Measurements from ENCODE around the gene TMCC1.
"Not testable (repeated sequence)": the region's sequence is repeated elsewhere in the genome, so short reads cannot be mapped to it uniquely, and the experiment has no call there.

TMCC1 gene

DNA sequence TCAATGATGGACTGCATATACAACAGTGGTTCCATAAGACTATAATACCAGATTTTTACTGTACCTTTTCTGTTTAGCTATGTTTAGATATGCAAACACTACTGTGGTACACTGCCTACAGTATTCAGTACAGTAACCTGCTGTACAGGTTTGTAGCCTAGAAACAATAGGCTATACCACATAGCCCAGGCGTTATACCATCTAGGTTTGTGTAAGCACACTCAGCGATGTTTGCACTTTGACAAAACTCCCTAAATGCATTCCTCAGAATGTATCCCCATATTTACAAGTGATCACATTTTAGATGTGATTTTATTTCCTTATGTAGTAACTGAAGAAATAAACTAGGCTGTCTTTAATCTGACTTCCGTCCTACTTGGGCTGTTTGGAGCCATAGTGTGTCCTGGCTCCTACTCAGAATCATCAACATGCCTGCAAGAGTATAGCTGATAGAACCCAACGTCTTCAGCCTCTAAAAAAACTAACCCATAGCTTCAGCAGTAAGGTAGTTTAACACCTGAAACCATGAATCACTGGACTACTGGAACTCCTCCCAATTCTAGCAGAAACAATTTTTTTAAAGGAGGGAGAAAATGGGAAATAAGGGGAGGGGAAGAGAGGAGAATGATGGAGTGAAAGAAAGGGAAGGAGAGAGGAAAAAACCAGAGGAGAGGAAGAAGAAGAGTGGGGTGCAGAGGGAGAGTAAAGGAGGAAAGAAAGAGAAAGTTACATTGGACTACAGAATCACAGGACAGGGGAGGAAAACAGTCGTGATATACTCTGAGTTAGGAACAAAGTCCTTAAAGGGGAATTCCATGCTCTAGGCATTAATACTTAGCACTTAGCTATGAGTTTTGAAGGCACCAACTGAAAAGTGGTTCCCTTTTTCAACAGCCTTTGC is 219.4 kb downstream of the TMCC1 start:
- DNase-seq = no peak

DNA sequence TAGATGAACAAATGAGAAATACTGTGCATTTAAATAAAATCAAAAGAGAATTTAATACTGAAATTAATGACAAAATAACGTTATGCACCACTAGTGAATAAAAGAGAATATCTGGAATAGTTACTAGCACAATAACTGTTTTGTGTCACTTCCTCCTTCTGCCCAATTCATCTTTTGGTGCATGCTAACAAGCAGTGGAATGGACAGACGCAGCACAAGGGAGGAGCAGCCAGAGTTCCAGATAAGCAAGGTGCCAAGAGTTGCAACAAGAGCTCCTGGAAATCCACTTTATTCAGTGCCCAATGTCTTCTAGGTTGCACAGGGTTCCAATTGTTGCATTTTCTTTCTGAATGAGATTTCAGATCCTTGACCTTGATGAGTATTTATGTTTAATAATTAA is 220.5 kb downstream of the TMCC1 start:
- DNase-seq = no peak

DNA sequence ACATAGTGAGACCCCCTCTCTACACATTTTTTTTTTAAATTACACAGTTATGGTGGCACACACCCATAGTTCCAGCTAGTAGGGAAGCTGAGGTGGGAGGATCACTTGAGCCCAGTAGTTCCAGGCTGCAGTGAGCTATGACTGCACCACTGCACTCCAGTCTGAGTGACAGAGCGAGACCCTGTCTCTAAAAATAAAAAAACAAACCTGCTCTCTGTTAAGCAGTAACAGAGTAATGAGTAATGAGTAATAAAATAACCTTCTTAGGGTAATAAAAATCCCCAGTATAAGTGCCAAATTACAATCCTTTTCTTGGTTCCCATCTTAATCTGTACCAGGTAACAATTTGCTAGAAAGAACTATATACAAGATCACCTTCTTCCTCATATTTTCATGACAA is 221.1 kb downstream of the TMCC1 start:
- no peak for DNase-seq

DNA sequence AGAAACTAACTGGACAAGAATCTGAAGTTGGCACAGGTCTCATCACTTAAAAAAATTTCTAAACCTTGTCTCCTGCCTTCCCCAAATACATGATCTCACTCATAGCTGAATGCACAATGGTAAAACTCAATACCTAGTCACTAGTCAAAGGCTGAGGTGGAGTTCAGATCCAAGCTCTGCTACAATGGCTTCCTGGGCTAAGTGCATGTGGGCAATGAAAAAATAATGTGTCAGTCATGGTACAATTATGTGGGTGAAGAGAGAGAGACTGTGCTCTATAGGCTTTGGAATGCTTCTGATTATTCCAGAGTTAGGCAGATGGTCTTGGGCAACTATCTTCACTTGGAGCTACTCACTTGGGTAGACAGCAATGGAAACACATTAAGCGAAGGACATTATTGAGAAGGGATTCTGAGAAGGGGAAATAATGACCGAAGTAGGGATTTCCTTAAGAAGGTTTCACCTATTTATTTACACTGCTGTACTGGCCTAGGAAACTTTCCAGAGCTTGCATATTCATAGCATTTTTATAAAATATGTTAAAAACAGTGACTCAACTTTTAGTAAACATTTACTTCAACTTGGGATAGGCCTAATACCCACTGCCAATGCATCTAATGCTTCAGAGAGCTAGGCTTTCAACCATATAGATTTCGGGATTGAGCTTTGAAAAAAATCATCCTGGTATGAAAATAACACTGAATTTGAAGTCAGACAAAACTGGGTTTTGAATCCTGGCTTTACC is 228.3 kb downstream of the TMCC1 start:
- DNase-seq = no peak

DNA sequence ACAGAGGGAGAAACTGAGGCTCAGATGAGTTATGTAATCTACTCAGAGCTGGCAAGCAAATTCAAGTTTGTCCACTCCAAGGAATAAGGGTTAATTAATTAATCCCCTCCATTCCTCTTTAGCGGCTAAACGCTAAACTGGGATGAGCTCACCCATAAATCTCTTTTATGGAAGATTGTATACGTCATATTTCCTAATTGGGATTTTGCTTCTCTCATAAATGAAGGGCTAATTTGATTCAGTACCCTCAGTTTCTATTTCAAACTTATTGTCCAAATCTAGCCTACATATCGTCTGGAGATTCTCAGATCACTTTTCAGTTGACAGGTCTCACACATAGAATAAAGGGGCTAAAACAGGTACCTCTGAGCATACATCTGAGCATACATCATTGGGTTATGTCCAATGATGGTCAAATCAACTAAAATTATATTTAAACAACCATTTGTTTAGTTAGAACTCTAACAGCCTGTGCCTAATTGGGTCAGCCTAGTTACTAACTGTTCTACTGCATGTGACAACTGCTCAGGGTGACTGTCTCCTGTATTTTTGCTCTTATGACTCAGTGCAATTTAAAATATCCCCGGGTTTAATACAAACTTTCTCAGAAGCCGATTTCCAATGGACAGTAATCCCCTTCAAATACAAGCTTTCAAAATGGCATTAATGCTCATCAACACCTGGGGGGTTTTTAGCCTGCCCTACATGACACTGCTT is 229.4 kb downstream of the TMCC1 start:
- no peak for DNase-seq

DNA sequence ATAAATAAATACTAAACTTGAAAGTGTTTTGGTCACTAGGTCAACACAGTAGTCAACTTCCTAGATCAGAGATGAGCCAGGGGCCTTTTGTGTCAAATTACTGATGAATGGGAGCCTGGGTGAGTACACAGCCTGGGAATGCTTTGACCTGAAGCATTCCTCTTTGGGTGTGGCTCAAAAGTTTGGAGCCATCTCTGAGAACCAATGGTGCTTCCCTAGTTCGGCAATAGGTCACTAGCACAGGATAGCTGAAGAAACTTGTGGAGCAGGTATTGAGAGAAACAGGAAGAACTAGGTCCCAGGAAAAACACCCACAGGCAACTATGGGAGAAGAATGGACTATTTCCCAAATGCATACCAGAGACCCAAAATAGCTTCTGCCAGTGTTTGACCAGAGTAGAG is 230.5 kb downstream of the TMCC1 start:
- DNase-seq = no peak

DNA sequence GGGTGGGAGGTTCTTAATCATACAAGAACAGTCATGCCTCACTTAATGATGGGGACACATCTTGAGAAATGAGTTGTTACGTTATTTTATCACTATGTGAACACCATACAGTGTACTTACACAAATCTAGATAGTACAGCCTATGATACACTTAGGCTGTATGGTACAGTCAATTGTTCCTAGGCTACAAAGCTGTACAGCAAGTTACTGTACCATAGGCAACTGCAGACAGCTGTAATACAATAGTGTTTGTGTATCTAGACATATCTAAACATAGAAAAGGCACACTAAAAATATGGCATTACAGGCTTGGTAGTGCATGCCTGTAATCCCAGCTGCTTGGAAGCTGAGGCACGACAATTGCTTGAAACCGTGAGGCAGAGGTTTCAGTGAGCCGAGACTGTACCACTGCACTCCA is 231.3 kb downstream of the TMCC1 start:
- DNase-seq = no peak

DNA sequence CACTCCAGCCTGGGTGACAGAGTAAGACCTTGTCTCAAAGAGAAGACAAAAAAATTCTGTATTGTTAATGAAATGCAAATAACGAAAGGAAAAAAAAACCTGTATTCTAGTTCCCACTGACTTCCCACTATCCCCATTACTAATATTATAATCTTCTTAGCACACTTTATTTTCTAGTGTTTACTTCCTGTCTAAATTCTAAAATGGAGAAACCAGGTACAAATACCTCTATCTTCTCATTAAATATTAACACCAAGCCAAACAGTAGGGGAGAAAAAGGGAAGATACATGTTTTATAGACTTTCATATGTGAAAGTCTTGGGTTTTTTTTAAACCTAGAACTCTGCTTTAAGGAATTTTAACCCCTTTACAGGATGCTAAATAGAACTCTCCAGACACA is 231.7 kb downstream of the TMCC1 start:
- DNase-seq = no peak

DNA sequence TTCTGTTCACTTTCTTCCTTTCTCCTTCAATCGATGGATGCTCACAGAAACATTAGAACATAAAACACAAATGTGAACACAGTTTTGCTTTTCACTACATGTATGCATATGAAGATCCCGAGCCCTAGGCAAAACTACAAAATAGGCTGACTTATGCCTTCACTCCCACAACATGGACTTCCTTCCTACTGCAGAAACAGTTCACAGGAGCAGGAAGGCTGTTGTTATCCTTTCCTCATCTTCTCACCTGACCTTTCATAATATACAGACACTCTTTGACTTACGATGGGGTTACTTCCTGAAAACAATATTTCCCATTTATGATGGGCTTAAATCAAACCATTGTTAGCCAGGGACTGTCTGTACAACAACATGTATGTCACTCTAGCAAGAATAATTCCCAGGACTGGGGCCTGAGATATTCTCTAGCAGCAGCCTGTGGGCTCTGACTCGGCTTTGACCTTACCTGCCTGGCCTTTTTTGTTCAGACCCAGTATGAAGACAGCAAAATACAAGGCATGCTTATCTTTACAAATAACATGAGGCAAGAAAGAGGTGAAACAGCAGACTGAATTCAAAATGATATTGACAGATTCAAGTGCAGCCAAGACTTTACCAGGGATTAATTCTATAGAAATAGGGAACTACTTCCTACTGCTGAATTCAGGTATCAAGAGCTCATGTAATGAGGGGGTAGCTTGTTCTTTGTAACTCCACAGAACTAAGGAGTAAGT is 235.2 kb downstream of the TMCC1 start:
- peak; percentile 7 for DNase-seq

DNA sequence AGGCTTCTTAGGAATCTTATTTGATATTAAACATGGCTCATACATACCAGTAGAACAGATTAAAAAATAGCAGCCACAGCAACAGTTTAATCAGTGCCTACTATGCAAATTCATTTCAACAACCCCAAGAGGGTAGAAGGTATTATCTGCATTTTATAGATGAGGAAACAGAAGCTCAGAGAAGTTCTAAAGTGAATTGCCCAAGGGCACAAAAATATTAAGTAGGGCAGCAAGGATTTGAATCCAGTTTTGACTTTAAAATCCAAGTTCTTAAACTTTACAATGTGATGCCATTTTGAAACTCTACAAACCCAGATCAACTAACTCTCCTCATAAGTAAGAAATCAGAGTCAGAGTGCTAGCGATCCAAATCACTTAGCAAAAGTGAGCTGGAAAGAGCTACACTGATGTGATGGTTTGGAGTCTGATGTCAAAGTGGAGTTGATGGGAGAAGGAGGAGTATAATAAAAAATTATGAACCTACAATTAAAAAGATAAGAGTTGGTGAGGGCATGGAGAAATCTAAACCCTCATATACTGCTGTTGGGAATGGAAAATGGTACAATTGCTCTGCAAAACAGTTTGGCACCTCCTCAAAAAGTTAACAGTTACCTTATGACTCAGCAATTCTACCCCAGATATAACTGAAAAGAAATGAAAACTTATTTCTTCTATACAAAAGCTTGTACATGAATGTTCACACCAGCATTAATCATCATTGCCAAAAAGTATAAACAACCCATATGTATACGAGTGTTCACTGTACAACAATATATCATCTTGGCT is 236.1 kb downstream of the TMCC1 start:
- DNase-seq = no peak

DNA sequence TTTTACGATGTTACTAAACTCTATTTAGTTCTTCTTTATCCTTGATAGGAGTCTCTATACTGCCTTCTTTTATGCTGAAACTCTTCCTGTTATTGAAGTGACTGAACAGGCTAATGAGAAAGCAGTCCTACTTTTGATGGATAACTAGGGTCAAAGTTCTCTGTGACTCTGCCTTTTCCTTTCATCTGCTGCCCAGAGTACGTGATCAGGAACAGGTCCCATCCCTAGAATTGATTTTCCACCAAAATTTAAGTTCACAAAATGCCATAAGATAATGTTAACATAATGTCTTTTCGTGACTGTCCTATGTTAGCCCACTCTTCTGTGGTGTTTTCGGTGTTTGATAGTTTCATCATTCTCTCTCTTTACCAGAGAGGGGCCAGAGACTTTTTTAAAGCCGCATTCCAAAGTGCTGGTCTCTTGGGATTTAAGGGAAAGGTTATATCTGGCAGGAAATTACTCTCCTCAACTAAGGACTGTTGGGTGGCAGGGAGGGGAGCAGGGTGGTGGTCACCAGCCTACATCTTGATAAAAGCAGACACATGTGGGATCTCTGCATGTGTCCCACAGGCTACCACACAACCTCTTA is 236.8 kb downstream of the TMCC1 start:
- DNase-seq = no peak

DNA sequence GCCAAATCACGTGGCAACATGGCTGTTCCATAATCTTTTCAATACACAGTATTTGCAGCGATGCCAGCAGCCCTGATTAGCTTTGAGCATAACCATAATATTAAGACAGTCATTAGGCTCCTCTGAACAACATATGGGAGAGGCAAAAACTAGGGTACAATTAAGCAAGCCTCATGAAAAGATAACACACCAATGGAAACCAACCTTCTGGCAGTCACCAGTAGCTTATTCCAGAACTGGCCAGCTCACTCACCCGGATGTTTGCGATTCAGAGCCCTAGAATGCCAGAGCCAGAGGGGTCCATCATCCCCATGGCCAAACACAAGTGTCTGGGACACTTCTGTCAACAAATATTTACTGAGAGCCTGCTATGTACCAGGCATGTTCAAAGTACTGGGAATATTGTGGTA is 238.2 kb downstream of the TMCC1 start:
- no peak for DNase-seq

DNA sequence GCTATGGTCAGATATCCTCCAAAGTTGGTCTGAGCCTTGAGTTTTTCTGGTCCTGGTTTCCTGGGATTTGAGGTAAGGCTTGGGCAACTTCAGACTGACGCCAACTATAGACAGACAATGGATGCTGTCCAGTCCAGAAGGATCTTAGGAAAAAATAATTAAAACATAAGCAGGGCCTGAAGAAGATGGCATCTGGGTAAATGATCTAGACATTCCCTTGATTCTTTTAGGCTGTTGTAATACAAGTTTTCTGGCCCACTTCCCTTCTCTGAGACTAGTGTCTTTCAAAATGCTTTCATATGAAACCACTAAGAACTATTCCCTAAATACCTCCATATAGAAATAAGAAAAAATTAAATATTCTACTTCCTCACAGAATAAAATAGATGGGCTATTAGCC is 239.4 kb downstream of the TMCC1 start:
- no peak for DNase-seq

DNA sequence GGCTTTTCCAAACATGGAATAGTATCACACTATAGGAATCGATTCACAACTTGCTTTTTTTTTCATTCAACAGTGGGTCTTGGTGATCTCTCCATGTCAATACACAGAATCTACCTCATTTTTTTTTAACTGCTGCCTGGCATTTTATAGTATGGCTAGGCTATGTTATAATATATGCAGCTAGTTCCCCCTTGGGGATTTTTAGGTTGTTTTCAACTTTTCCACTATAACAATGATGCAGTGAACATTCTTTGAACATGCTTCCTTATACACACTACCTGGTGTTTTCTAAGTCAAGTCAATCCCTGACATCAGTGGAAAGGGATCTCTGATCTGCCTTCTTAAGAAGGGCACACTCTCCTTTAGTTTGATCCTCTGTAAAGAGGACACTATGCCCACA is 240.5 kb downstream of the TMCC1 start:
- no peak for DNase-seq

DNA sequence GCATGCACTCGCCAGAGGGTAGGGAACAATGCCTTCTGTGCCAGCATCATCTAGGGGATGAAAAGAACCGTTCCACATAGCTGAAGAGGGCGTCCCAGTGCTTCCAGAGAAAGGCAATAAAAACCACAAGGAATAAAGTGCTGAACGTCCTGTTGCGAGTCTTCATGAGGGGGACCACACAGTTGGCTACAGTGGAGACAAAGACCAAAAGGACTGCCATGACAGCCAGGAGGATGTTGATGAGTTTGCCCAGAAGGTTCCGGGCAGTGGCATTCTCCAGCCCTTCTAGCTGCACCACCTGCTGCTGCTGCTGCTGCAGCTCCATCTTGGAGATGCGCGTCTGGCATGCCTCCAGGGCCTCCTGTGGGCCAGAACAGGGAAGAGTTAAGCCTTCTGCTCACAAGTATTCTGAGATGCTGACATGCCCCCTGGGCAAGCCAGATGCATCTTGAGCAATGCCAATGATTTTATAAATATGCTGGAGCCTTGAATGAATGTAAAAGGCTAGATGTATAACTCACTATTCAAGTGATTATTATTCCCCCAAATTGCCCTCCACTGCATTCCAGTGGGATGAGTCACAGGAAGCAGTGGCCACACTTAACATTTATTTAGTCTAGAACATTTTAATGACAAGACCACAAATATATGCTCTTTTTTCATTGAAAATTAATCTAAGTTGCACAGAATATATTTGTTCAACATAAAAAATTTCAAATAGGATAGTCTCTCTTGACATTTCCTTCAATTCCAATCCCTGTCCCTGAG is 241.9 kb downstream of the TMCC1 start:
- no peak for DNase-seq

DNA sequence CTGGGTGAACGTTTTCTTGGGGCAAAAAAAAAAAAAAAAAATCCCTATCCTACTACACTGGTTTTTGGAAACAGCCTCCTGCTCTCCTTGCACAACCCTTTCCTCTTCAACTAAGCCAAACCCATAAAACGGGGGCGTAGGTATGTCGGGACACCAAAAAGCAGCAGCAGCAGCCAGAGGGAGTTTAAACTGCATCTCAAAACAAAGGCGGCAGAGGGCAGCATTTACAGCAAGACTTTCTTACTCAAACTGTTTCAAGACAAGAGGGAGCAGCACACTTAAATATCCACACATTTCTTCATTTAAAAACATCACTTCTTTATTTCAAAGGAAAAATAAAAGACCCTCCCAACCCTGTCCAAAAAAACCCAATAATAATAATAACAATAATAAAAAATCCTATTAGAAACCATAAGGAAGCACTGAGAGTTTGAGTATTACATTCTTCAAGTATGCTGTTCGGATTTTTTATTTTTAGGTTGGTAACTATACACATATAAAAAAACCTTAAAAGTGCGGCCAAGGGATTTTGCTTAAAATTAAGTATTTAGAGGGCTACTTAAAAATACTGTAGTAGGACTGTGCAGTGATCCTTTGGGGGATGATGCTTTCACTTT is 243.1 kb downstream of the TMCC1 start:
- peak; percentile 57 for DNase-seq

DNA sequence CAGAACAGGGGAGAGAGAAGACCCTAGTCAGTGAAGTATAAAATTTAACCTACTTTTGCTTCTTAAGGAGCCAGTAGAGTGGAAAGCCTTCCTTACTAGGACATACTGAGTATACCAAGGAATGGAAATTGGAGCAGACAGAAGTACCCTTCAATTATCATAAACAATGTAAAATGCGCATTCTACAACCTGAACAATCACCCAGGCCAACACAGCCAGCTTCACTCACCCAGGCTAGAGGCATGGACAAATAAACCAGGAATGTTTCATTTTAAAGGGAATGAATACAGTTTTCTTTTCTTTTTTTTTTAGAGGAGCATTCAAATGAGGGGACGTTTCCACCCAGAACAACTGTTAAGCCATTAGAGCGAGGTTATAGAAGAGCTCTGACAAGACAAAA is 245.1 kb downstream of the TMCC1 start:
- DNase-seq = no peak

DNA sequence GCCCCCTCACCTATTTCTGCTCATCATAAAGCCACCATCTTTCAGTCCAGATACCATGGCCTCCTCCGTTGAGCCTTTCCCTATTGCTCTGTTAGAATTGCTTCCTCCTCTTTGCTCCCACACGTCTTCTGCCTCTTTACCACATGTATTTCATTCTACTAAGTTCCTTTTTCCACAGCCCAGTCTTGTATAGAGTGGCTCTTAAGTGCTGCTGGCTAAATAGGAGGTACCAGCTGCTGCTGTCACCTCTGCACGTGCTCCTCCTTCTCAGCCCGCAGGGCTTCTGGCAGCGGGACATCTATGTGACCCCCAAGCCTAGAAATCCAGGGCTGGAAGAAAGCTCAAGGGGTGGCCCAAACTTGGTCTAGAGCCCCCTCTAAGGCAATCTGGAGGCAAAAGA is 248.2 kb downstream of the TMCC1 start:
- peak; percentile 81 for DNase-seq

DNA sequence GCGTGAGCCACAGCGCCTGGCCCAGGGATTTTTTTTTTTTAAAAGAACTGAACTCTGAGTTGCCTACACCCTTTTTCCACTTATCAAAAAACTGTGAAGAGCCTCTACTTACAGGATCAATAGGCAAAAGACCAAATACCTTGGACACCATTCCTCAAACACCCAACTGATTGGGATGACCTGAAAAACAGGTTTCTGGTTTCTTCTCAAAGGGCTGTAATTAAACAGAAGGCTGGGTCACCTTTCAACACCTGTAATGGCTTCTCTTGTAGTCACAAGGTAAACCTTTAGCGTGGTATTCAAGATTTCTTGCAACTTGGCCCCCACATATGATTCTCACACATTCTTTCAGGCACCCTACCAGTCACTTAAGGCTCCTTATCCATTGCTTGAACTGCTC is 248.7 kb downstream of the TMCC1 start:
- no peak for DNase-seq

DNA sequence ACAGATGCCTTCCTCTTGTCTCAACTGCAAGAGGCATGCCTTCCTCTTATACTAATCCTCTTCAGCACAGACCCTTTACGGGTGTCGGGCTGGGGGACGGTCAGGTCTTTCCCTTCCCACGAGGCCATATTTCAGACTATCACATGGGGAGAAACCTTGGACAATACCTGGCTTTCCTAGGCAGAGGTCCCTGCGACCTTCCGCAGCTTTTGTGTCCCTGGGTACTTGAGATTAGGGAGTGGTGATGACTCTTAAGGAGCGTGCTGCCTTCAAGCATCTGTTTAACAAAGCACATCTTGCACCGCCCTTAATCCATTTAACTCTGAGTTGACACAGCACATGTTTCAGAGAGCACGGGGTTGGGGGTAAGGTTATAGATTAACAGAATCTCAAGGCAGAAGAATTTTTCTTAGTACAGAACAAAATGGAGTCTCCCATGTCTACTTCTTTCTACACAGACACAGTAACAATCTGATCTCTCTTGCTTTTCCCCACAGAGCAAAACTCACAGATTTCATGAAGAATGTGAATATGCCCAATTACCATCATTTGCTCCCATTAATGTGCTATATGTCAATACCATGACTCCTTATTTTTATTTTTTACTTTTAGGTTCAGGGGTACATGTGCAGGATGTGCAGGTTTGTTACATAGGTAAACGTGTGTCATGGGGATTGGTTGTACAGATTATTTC is 251.8 kb downstream of the TMCC1 start:
- DNase-seq = not testable (repeated sequence)
